CD4-positive, alpha-beta T cell treated with Interleukin-6 at 100 ng/mL for 8 hours (primary cell): Measurements from ENCODE around the gene SEC16A.

Experiments used
- DNase-seq: peaks from one replicate; pipeline ENCODE4 v3.0.0-alpha.2; 2020; ENCODE audit warnings: mixed read lengths, low spot score

Gene SEC16A

DNA sequence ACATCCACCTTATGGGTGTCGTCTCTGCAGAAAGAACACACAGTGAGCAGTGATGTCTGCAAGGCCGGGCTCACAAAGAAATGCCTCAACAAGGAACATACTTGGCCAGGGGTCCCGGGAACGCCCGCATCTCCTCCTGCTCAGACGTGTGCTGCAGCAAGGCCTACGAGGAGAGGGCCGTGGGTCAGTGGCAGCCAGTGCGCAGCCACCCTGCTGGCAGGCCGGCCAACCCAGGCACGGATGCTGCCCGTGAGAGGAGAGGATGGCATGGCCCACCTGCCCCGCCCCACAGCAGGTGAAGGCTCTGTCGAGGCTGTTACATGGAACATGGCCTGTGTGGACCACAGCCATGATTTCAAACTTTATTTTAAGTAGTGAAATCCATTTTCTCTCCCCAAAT is 19.3 kb downstream of the SEC16A start:
- no peak for DNase-seq

GRCh38 chr9:136462664-136463063 is 20.2 kb downstream of the SEC16A start:
- no peak for DNase-seq

- no peak for DNase-seq
Measured at GRCh38 chr9:136460772-136461325, 22.0 kb downstream of the SEC16A start.

DNA sequence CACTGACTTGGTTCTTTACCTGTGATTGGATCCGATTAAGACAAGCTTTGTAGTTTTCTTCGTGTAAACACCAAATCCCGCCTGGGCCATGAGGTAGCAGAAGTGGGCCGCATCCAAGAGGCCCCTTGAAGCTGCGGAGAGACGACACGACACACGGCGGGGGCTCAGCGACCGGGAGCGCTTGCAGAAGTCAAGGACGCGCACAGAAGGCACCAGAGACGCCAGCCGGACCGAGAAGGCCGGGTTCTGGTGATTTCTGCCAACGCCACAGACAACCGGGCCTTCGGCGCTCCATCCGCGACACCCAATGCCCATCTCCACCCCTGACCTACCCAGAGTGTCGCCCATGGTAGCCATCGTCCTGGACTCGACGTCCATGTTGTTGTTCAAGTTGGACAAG is 23.4 kb downstream of the SEC16A start:
- DNase-seq: no peak

DNA sequence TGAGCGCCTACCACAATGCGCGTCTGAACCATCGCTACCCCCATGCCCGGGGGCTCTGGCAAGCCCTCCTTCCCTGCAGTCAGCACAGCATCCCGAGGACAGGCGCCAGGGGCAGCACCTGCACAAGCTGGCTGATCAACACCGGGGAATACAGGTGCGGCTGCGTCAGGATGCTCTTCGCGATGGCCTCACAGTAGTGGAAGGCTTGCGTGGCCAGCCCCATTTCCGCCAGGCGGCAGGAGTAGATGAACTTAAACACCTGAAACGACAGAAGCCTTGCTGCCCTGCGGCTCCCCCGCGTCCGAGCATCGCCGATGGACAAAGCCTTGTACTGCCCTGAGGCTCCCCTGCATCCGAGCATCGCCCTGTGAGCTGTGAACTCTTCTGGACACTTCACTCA is 25.5 kb downstream of the SEC16A start:
- DNase-seq: no peak

GRCh38 chr9:136456258-136456657 is 26.6 kb downstream of the SEC16A start:
- no peak for DNase-seq

- DNase-seq: no peak
Measured at GRCh38 chr9:136455043-136456002, 27.5 kb downstream of the SEC16A start.

DNA sequence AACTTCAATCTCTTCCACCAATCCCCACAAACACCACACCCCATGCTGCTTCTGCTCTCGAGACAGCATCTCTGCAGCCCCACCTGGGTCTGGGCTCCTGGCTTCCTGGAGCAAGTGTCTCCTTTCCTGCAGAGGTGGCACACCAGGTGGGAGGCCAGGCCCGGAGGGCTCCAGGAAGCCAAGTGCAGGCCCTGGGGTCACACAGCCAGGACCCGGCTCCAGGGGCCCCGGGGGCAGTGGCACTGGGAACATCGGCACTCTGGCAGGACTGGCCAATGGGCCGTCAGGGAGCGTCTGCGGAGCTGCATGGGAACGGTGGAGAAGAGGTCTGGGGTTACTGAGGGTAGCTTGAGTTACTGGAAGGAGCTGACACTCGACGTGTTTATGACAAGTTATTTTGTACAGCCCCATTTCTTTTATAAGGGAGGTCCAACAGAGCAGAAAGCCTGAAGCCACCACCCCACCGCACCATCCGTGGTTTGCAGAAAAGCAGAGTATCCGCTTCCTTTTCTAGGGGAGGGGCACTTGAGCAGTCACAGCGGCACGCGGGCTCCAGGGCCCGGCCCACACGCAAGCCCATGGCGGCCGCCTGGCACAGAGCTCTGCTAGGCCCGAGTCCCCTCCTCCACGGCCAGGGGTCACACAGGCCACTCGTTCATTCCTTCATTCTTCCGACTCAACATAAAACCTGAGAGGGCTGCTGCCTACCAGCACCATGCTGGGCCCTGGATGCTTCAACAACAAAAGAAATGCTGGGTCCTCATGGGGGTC is 28.6 kb downstream of the SEC16A start:
- no peak for DNase-seq

DNA sequence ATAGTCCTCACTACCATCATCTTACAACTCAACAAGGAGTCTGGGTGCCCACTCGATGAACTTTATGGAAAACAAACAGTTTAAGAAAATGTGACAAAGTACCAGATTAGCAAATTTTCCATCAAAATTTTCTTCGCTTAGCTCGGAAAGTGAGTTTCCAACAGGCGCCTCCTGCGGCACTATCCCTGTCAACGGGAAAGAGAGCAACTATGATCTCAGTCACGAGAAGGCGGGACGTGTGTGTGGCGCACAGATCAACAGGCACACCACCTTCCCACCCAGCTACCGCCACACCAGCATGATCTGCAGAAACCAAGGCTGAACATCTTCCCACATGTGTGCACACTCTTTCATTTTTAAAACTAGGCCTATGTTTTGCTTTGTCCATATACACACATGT is 29.5 kb downstream of the SEC16A start:
- no peak for DNase-seq

- no peak for DNase-seq
Measured at GRCh38 chr9:136451221-136451877, 31.5 kb downstream of the SEC16A start.

- no peak for DNase-seq
Measured at GRCh38 chr9:136448655-136449054, 34.2 kb downstream of the SEC16A start.

DNA sequence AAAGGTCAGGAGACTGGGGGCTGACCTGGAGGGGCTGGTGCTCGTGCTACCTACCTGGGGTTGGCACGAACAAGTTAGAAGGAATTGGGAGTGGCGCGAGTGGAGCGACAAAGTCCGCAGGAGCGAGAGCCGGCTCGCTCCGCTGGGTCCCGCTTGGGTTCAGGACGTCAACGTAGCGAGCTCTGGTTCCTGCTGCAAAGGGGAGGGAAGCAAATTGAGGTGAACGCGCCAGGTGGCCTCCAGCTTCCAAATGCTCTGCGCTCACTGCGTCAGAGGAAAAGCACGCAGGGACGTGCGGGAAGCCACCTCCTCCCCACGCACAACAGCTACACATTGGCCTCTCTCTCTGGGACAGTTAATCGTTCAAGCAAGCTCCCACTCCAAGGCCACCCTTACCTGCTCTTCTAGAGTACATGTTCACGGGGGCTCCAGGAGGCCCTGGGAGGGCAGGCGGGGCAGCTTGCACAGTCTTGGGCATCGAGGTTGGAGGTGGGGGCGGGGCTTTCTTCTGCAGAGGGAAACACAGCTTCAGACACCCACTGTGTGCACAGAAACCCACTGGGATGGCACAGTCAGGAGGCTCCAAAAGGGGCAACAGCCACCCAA is 35.6 kb downstream of the SEC16A start:
- DNase-seq: no peak

DNA sequence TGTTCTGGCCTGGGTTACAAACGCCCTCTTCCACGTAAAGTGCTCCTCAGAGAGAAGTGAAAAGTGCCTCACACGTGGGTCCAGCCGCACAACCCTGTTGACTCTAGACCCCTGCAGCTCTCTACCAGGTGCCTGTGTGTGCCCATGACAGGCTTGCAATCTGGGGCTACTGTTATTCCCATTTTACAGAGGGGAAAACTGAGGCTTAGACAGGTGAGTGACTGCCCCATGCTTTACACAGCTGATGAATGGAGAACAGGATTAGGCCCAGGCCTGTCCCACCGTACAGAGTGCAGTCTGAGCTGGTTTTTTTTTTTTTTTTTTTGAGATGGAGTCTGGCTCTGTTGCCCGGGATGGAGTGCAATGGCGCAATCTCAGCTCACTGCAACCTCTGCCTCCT is 37.0 kb downstream of the SEC16A start:
- DNase-seq: no peak

GRCh38 chr9:136444102-136444501 is 38.7 kb downstream of the SEC16A start:
- no peak for DNase-seq

- no peak for DNase-seq
Measured at GRCh38 chr9:136443687-136444086, 39.2 kb downstream of the SEC16A start.

DNA sequence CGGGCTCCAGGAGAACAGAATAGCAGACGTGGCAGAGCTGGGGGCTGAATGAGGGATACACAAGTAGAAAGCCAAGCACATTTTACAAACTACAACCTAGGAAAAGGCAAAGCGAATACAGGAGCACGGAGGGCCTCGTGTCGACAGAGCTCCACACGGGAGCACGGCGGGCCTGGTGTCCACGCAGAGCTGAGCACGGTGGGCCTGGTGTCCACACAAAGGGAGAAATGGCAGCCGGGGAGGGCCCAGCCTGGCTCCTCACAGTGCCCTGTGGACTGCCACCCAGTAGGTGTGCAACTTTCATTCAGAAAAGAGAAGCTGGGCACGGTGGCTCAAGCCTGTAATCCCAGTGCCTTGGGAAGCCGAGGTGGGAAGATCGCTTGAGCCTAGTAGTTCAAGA is 39.8 kb downstream of the SEC16A start:
- no peak for DNase-seq

- DNase-seq: no peak
Measured at GRCh38 chr9:136442265-136442664, 40.6 kb downstream of the SEC16A start.

DNA sequence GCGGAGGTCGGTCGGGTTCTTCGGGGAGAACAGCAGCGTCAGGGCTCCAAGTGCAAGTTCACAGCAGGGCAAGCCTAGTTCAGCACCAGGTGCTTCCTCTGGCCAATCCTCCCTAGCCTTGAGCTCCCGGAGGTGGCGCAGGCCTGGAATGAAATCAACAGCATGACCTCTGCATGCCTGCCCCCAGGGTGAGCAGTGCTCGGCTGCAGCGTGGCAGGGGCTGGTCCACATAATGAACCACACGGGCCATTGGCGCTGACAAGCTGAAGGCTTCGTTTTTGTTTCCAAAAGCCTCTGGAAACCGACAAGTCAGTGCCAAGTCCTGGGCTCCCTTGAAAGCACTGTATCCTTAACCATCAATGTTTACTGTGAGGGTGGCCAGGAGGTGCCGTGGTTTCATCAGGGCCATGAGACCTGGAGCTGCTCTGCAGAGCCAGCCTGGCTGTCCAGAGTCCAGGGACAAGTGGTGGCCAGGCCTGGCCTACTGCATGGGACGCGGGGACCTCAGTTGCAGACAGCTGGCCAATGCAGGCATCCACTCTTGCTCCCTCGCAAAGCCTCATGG is 41.1 kb downstream of the SEC16A start:
- no peak for DNase-seq

DNA sequence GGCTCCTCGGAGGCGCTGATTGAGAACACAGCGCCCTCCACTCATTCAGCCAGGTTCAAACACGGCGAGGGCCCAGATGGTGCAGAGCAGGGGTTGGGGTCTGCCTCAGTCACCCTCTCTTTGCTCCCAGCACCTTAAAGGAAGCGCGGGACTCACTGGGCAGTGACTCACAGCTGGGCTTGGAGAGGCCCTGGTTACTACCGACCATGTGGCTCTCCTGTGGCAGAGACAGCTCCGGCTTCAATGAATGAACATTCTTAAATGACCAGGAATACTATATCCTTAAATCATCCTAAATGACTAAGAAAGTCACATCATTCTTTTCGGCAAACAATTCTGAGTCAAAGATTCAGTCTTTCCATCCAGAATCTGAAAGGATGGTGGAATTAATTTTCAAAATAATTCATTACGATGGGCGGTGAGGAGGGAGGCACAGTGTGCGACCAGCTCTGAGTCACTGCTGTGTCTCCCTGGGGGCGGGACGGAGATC is 41.6 kb downstream of the SEC16A start:
- DNase-seq: no peak

- peak; percentile 63 for DNase-seq
Measured at GRCh38 chr9:136439481-136440408, 43.1 kb downstream of the SEC16A start, which contains the start of gene INPP5E. TSS of gene INPP5E (minus strand) at chr9:136439845. CDS start at chr9:136439419, 426 bp downstream.
